ENCODE data around the gene CACFD1.

Gene CACFD1

GRCh38 chr9:133505901-133506652 lies 46.3 kb downstream of the CACFD1 start:
- DNase-seq: no peak

- no peak for DNase-seq
Observed at GRCh38 chr9:133506653-133507038, 46.9 kb downstream of the CACFD1 start.

- no peak for DNase-seq
Observed at GRCh38 chr9:133507246-133507965, 47.6 kb downstream of the CACFD1 start.

- no peak for DNase-seq
Observed at GRCh38 chr9:133508046-133508445, 48.3 kb downstream of the CACFD1 start.

- no peak for DNase-seq
Observed at GRCh38 chr9:133509179-133510083, 49.7 kb downstream of the CACFD1 start.

- DNase-seq: no peak
Observed at GRCh38 chr9:133510926-133511505, 51.2 kb downstream of the CACFD1 start.

GRCh38 chr9:133511607-133512006 lies 51.8 kb downstream of the CACFD1 start:
- DNase-seq: no peak

- DNase-seq: no peak
Observed at GRCh38 chr9:133512253-133513213, 52.8 kb downstream of the CACFD1 start.

- no peak for DNase-seq
Observed at GRCh38 chr9:133513214-133514100, 53.7 kb downstream of the CACFD1 start.

GRCh38 chr9:133514460-133515239 lies 54.9 kb downstream of the CACFD1 start:
- no peak for DNase-seq

- DNase-seq: no peak
Observed at GRCh38 chr9:133515240-133515610, 55.4 kb downstream of the CACFD1 start.

- no peak for DNase-seq
Observed at GRCh38 chr9:133515615-133516255, 56.0 kb downstream of the CACFD1 start.

GRCh38 chr9:133516256-133516960 lies 56.6 kb downstream of the CACFD1 start:
- no peak for DNase-seq

- no peak for DNase-seq
Observed at GRCh38 chr9:133516961-133517350, 57.2 kb downstream of the CACFD1 start.

GRCh38 chr9:133517711-133518110 lies 57.9 kb downstream of the CACFD1 start:
- DNase-seq: no peak

GRCh38 chr9:133518200-133518599 lies 58.4 kb downstream of the CACFD1 start:
- no peak for DNase-seq

GRCh38 chr9:133518706-133519449 lies 59.1 kb downstream of the CACFD1 start:
- DNase-seq: no peak

GRCh38 chr9:133519693-133520092 lies 59.9 kb downstream of the CACFD1 start:
- DNase-seq: no peak

All from activated CD4-positive, alpha-beta T cell treated with anti-CD3 and anti-CD28 coated beads for 1 hour (primary cell).